H9 (cell line): ENCODE data around the gene IZUMO4. TPM values are rescaled to one million over a fixed set of nuclear protein-coding genes. Genes with fewer than 3 reads are reported as not detected.
A peak's percentile ranks its signal among the peaks of the same experiment; 100 is the strongest.

Source experiments
- DNase-seq: peaks from one replicate; pipeline ENCODE4 v3.0.0-alpha.2; 2017
- H2AFZ ChIP-seq: one replicate; pipeline ENCODE4 v1.6.1; 2013; ENCODE audit warnings: mild to moderate bottlenecking, low read length, control low read depth, moderate library complexity
- H2AK5ac ChIP-seq: 2 replicates; pipeline ENCODE4 v1.6.1; 2013; ENCODE audit warnings: low read length, control low read depth, mixed read lengths; ENCODE audit not compliant: insufficient read length
- H2BK120ac ChIP-seq: one replicate; pipeline ENCODE4 v1.6.1; 2013; ENCODE audit warnings: low read depth, mild to moderate bottlenecking, low read length, control low read depth, inconsistent platforms; ENCODE audit not compliant: poor library complexity, severe bottlenecking
- H2BK12ac ChIP-seq: 2 replicates; pipeline ENCODE4 v1.6.1; 2013; ENCODE audit warnings: low read length, control low read depth, mixed read lengths, low read depth; ENCODE audit not compliant: insufficient read length
- H2BK15ac ChIP-seq: 2 replicates; pipeline ENCODE4 v1.6.1; 2013; ENCODE audit warnings: low read depth, low read length, control low read depth
- H2BK20ac ChIP-seq: one replicate; pipeline ENCODE4 v1.6.1; 2013; ENCODE audit warnings: low read depth, mild to moderate bottlenecking, low read length, control low read depth, inconsistent platforms; ENCODE audit not compliant: poor library complexity, severe bottlenecking
- H2BK5ac ChIP-seq: 2 replicates; pipeline ENCODE4 v1.6.1; 2013; ENCODE audit warnings: low read length, control low read depth, mixed read lengths; ENCODE audit not compliant: insufficient read length
- H3K14ac ChIP-seq: 2 replicates; pipeline ENCODE4 v1.6.1; 2013; ENCODE audit warnings: low read length, control low read depth; ENCODE audit not compliant: insufficient read depth
- H3K18ac ChIP-seq: 2 replicates; pipeline ENCODE4 v1.6.1; 2013; ENCODE audit warnings: low read depth, mild to moderate bottlenecking, mixed read lengths, low read length, control low read depth; ENCODE audit not compliant: insufficient read length
- H3K23ac ChIP-seq: 2 replicates; pipeline ENCODE4 v1.6.1; 2013; ENCODE audit warnings: low read length, control low read depth, mixed read lengths, low read depth; ENCODE audit not compliant: insufficient read length
- H3K23me2 ChIP-seq: 2 replicates; pipeline ENCODE4 v1.6.1; 2013; ENCODE audit warnings: low read depth, mild to moderate bottlenecking, mixed read lengths, low read length, control low read depth; ENCODE audit not compliant: insufficient read length, poor library complexity, severe bottlenecking
- H3K27ac ChIP-seq: 2 replicates; pipeline ENCODE4 v1.5.1; 2013; ENCODE audit warnings: low read length, control low read depth, mixed read lengths, low read depth; ENCODE audit not compliant: insufficient read length
- H3K27me3 ChIP-seq: 2 replicates; pipeline ENCODE4 v1.6.1; 2013; ENCODE audit warnings: low read length, control low read depth, inconsistent platforms; ENCODE audit not compliant: insufficient read depth
- H3K4ac ChIP-seq: 2 replicates; pipeline ENCODE4 v1.6.1; 2013; ENCODE audit warnings: low read depth, mild to moderate bottlenecking, control low read depth, inconsistent platforms, low read length, moderate library complexity
- H3K4me1 ChIP-seq: 2 replicates; pipeline ENCODE4 v1.6.1; 2013; ENCODE audit warnings: low read length, control low read depth, inconsistent platforms; ENCODE audit not compliant: insufficient read depth
- H3K4me2 ChIP-seq: 2 replicates; pipeline ENCODE4 v1.6.1; 2013; ENCODE audit warnings: low read length, control low read depth, mixed read lengths; ENCODE audit not compliant: insufficient read length, insufficient read depth
- H3K56ac ChIP-seq: 2 replicates; pipeline ENCODE4 v1.6.1; 2013; ENCODE audit warnings: low read depth, mild to moderate bottlenecking, mixed read lengths, low read length, control low read depth; ENCODE audit not compliant: insufficient read length
- H3K79me1 ChIP-seq: 2 replicates; pipeline ENCODE4 v1.6.1; 2013; ENCODE audit warnings: low read depth, mild to moderate bottlenecking, moderate library complexity, low read length, control low read depth, inconsistent platforms; ENCODE audit not compliant: insufficient read depth, poor library complexity, severe bottlenecking
- H3K79me2 ChIP-seq: 2 replicates; pipeline ENCODE4 v1.6.1; 2013; ENCODE audit warnings: low read length, control low read depth, inconsistent platforms; ENCODE audit not compliant: insufficient read depth
- H3K9ac ChIP-seq: 2 replicates; pipeline ENCODE4 v1.6.1; 2013; ENCODE audit warnings: low read length, control low read depth, mixed read lengths; ENCODE audit not compliant: insufficient read length; ENCODE audit errors: extremely low read depth
- H3K9me3 ChIP-seq: one replicate; pipeline ENCODE4 v1.6.1; 2013; ENCODE audit warnings: low read depth, low read length, inconsistent platforms; ENCODE audit not compliant: control insufficient read depth
- H3T11ph ChIP-seq: one replicate; pipeline ENCODE4 v1.6.1; 2013; ENCODE audit warnings: mild to moderate bottlenecking, low read length, control low read depth, inconsistent platforms
- H4K20me1 ChIP-seq: one replicate; pipeline ENCODE4 v1.6.1; 2013; ENCODE audit not compliant: control insufficient read depth, insufficient read length, insufficient read depth
- H4K5ac ChIP-seq: 2 replicates; pipeline ENCODE4 v1.6.1; 2013; ENCODE audit warnings: low read depth, mild to moderate bottlenecking, mixed read lengths, low read length, control low read depth; ENCODE audit not compliant: insufficient read length
- H4K8ac ChIP-seq: replicated peaks from 2 replicates; pipeline ENCODE4 v1.6.1; 2013; ENCODE audit warnings: low read length, control low read depth, mixed read lengths, low read depth; ENCODE audit not compliant: insufficient read length
- H4K91ac ChIP-seq: 2 replicates; pipeline ENCODE4 v1.6.1; 2013; ENCODE audit warnings: low read depth, mild to moderate bottlenecking, moderate library complexity, mixed read lengths, low read length, control low read depth; ENCODE audit not compliant: insufficient read length
- H3K27ac Mint-ChIP-seq, 3 experiments: 2 replicates in 2 of 3; 3 replicates in 1 of 3; pipeline ENCODE4 v1.8.0; 2020 to 2021; ENCODE audit warnings: mixed read lengths in 3 of 3, mild to moderate bottlenecking in 1 of 3, moderate library complexity in 1 of 3
- H3K27me3 Mint-ChIP-seq: 2 replicates; pipeline ENCODE4 v1.8.0; 2021; ENCODE audit warnings: low read depth, mild to moderate bottlenecking, moderate library complexity, mixed read lengths
- H3K36me3 Mint-ChIP-seq, 3 experiments: 2 replicates in 2 of 3; 3 replicates in 1 of 3; pipeline ENCODE4 v1.8.0; 2020 to 2021; ENCODE audit warnings: low read depth in 3 of 3, mixed read lengths in 3 of 3; ENCODE audit not compliant: insufficient read depth in 1 of 3
- H3K4me1 Mint-ChIP-seq, 2 experiments: 2 replicates each; pipeline ENCODE4 v1.8.0; 2020; ENCODE audit warnings: mixed read lengths in 2 of 2
- H3K4me3 Mint-ChIP-seq, 2 experiments: 2 replicates in 1 of 2; 3 replicates in 1 of 2; pipeline ENCODE4 v1.8.0; 2020 to 2021; ENCODE audit warnings: mild to moderate bottlenecking in 2 of 2, mixed read lengths in 2 of 2, moderate library complexity in 1 of 2
- H3K9me3 Mint-ChIP-seq, 2 experiments: 2 replicates in 1 of 2; 3 replicates in 1 of 2; pipeline ENCODE4 v1.8.0; 2020; ENCODE audit warnings: mild to moderate bottlenecking in 2 of 2, mixed read lengths in 2 of 2, moderate library complexity in 1 of 2
- CTCF ChIP-seq: fragments of 200-600 bp; sonication (generic); conservative IDR thresholded peaks from 3 replicates; pipeline ENCODE4 v1.8.0; 2021; ENCODE audit warnings: antibody characterized with exemption, mild to moderate bottlenecking
- WGBS: extraction: QIAGEN DNeasy Blood & Tissue Kit; methylation state at CpG from one replicate; pipeline ENCODE4 v1.1.7; 2013; ENCODE audit warnings: missing lambda C conversion rate, low lambda C conversion rate, mixed read lengths; ENCODE audit not compliant: insufficient read length; ENCODE audit errors: extremely low coverage; 5-methylcytosine and 5-hydroxymethylcytosine counted together
- total RNA-seq: library from RNA; stranded (reverse); gene quantifications from 2 replicates; pipeline ENCODE4 v1.2.1, GENCODE V29; 2021

Gene IZUMO4
- total RNA-seq, 1 experiment from 2014 or later: 2.1 TPM

GRCh38 chr19:2144190-2144589 lies 47.5 kb downstream of the IZUMO4 start:
- H2BK120ac ChIP-seq: no peak overlapping the region
- H2AK5ac ChIP-seq: no peak overlapping the region
- Mint-ChIP-seq H3K36me3 (peaks cover 9 to 31% (median 26%) of the 10 kb centered on the region in 3 experiments; a peak in 6 of 7 replicates), H3K27ac (peak overlapping the region in 2 of 3 experiments; percentile 70 to 87; a peak in 2 of 7 replicates), H3K4me1 (peaks cover 12 to 16% of the 10 kb centered on the region in 2 experiments), H3K4me3 (no peak overlapping the region), H3K27me3 (no peaks in the 10 kb centered on the region), H3K9me3 (no peaks in the 10 kb centered on the region)
- H2BK12ac ChIP-seq: no peak overlapping the region
- H3T11ph ChIP-seq: no peak overlapping the region
- no peak overlapping the region for H2BK20ac ChIP-seq
- no peaks in the 10 kb centered on the region for H3K4me1 ChIP-seq
- H4K8ac ChIP-seq: no peak overlapping the region
- DNase-seq: no peak
- H3K18ac ChIP-seq: no peak overlapping the region
- H2BK5ac ChIP-seq: no peak overlapping the region
- H3K56ac ChIP-seq: no peak overlapping the region
- TF ChIP-seq CTCF: no peak
- WGBS: no CpG with 5 or more reads among the region's 15 CpGs
- H3K23me2 ChIP-seq: no peaks in the 10 kb centered on the region
- no peak overlapping the region for H3K27ac ChIP-seq
- H3K9ac ChIP-seq: no peak overlapping the region
- no peaks in the 10 kb centered on the region for H3K9me3 ChIP-seq
- H3K79me1 ChIP-seq: peaks cover 7% of the 10 kb centered on the region
- H3K27me3 ChIP-seq: no peaks in the 10 kb centered on the region
- H4K91ac ChIP-seq: no peak overlapping the region
- no peak overlapping the region; the same call in 1 of the 2 replicates for H3K14ac ChIP-seq
- H4K5ac ChIP-seq: no peak overlapping the region
- H3K23ac ChIP-seq: no peak overlapping the region
- no peak overlapping the region for H3K4me2 ChIP-seq
- H2AFZ ChIP-seq: no peak overlapping the region
- peaks cover 62% of the 10 kb centered on the region; the same call in 1 of the 2 replicates for H3K79me2 ChIP-seq
- peaks cover 2% of the 10 kb centered on the region for H4K20me1 ChIP-seq
- no peak overlapping the region for H2BK15ac ChIP-seq
- no peak overlapping the region for H3K4ac ChIP-seq
